GM12865 (cell line): ENCODE measurements around the gene LINGO4.

Experiments used
- DNase-seq: peaks from one replicate; pipeline ENCODE4 v3.0.0; 2010; ENCODE audit warnings: low read depth
- H3K4me3 ChIP-seq: 2 replicates; pipeline ENCODE4 v1.5.1; 2011; ENCODE audit warnings: mild to moderate bottlenecking, low read depth, low read length, control low read depth
- CTCF ChIP-seq: IDR thresholded peaks from 2 replicates; pipeline ENCODE4 v1.5.1; 2011; ENCODE audit warnings: low read length, control low read depth, low read depth, inconsistent platforms; ENCODE audit not compliant: insufficient read depth; ENCODE audit errors: missing control alignments

Gene LINGO4

GRCh38 chr1:151849126-151849525, 43.9 kb upstream of the LINGO4 start:
- no peak overlapping the region for H3K4me3 ChIP-seq
- no peak for DNase-seq
- TF ChIP-seq CTCF, result no peak

GRCh38 chr1:151847867-151848596, 42.8 kb upstream of the LINGO4 start:
- DNase-seq, result no peak
- H3K4me3 ChIP-seq, result no peak overlapping the region
- no peak for TF ChIP-seq CTCF

GRCh38 chr1:151846686-151847237, 41.5 kb upstream of the LINGO4 start:
- no peak for DNase-seq
- no peak overlapping the region for H3K4me3 ChIP-seq
- no peak for TF ChIP-seq CTCF

GRCh38 chr1:151846062-151846568, 40.9 kb upstream of the LINGO4 start:
- H3K4me3 ChIP-seq, result no peak overlapping the region
- no peak for TF ChIP-seq CTCF
- DNase-seq, result peak; percentile 32

GRCh38 chr1:151843398-151843797, 38.2 kb upstream of the LINGO4 start:
- DNase-seq, result no peak
- no peak for TF ChIP-seq CTCF
- H3K4me3 ChIP-seq, result no peak overlapping the region

GRCh38 chr1:151841141-151841540, 35.9 kb upstream of the LINGO4 start:
- no peak for DNase-seq
- H3K4me3 ChIP-seq, result no peak overlapping the region
- no peak for TF ChIP-seq CTCF

- no peak for TF ChIP-seq CTCF
- H3K4me3 ChIP-seq, result peak overlapping the region; percentile 39
- DNase-seq, result no peak
These were observed 35.2 kb upstream of the LINGO4 start for GRCh38 chr1:151840421-151840820.
